ENCODE measurements around the gene SLC18B1. TPM values are rescaled to one million over a fixed set of nuclear protein-coding genes. Genes with fewer than 3 reads are reported as not detected.
A peak's percentile ranks its signal among the peaks of the same experiment; 100 is the strongest.

The SLC18B1 gene
- total and polyA plus RNA-seq, 2 of the 13 experiments (the other 11 are each of a cell fraction or from before 2014, with no cell fraction given): 11.4 to 13.8 TPM

DNA sequence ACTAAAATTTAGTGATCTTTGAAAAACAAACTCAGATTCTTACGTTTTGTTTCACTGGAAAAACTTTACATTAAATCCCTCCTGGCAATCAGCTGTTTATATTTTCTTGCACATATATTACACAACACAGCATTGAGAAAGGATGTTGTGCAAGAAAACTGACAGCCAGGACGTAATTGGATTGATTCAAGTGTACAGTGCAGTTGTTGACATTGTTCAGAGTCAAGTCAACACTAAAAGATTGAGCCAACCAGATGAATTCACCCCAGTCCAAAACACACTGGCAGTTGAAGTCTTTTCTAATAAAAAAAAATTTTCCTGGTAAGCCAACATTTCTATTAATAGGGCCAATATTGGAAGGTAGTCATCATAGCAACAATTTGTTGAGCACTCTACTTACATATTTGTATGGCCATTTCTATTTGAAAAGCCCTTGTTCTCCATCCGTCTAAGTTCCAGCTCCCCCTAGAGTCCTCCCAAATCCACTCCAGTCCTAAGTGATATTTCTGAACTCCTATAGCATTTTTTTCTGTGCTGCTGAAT lies 63.7 kb downstream of the SLC18B1 start (continued):
- TF ChIP-seq ZKSCAN5 (CRISPR knock-in tag; IDR thresholded peaks at IDR 0.05): no peak
- no peak for TF ChIP-seq ZNF446 (CRISPR knock-in tag; IDR thresholded peaks at IDR 0.05)
- peak; percentile 99; the same call in 1 of the 2 replicates for TF ChIP-seq ZBTB20 (CRISPR knock-in tag; IDR thresholded peaks at IDR 0.05; ENCODE audit: borderline replicate concordance, low read depth)
- TF ChIP-seq MATR3 (CRISPR knock-in tag; IDR thresholded peaks at IDR 0.05): no peak
- TF ChIP-seq RCOR2 (CRISPR knock-in tag; IDR thresholded peaks at IDR 0.05): peak; percentile 94
- peak; percentile 78; the same call in 1 of the 2 replicates for TF ChIP-seq ZFP36L1 (CRISPR knock-in tag; IDR thresholded peaks at IDR 0.05)
- TF ChIP-seq KLF9 (CRISPR knock-in tag; IDR thresholded peaks at IDR 0.05; ENCODE audit: low read depth): no peak
- TF ChIP-seq TOE1 (CRISPR knock-in tag; IDR thresholded peaks at IDR 0.05): no peak; the same call in 1 of the 2 replicates
- TF ChIP-seq NR2F6 (IDR thresholded peaks at IDR 0.05): peak; percentile 65
- TF ChIP-seq NR2F6 (CRISPR knock-in tag; IDR thresholded peaks at IDR 0.05): peak; percentile 74
- no peak for TF ChIP-seq ZIK1 (CRISPR knock-in tag; IDR thresholded peaks at IDR 0.05; ENCODE audit: borderline replicate concordance, low read depth)
- TF ChIP-seq NCOR1 (IDR thresholded peaks at IDR 0.05; ENCODE audit: borderline replicate concordance, low read length): peak; percentile 82; the same call in 1 of the 2 replicates
- no peak for TF ChIP-seq HNRNPK (IDR thresholded peaks at IDR 0.05; ENCODE audit: low read depth, low read length, poor library complexity, severe bottlenecking)
- TF ChIP-seq MTF2 (CRISPR knock-in tag; IDR thresholded peaks at IDR 0.05; ENCODE audit: borderline replicate concordance): no peak
- TF ChIP-seq TAF15 (IDR thresholded peaks at IDR 0.05; ENCODE audit: low read depth, low read length, poor library complexity, severe bottlenecking): no peak
- peak; percentile 98 for TF ChIP-seq SMAD3 (CRISPR knock-in tag; IDR thresholded peaks at IDR 0.05)
- no peak for TF ChIP-seq ZNF496 (CRISPR knock-in tag; IDR thresholded peaks at IDR 0.05; ENCODE audit: insufficient replicate concordance)
- TF ChIP-seq SKI (IDR thresholded peaks at IDR 0.05; ENCODE audit: partially characterized antibody): peak; percentile 63
- 0 out of 2 replicates have a peak, but pooled peaks have one; percentile 13 for TF ChIP-seq GATA4 (IDR thresholded peaks at IDR 0.05; ENCODE audit: borderline replicate concordance, low read depth)
- no peak for TF ChIP-seq ZNF589 (CRISPR knock-in tag; conservative IDR thresholded peaks at IDR 0.05)
- TF ChIP-seq ZNF329 (CRISPR knock-in tag; IDR thresholded peaks at IDR 0.05; ENCODE audit: low read depth): no peak
- TF ChIP-seq ZNF317 (CRISPR knock-in tag; IDR thresholded peaks at IDR 0.05): peak; percentile 86; the same call in 1 of the 2 replicates
- peak; percentile 83 for TF ChIP-seq RARG (CRISPR knock-in tag; IDR thresholded peaks at IDR 0.05; ENCODE audit: low read depth)
- no peak for TF ChIP-seq ZNF678 (CRISPR knock-in tag; IDR thresholded peaks at IDR 0.05)
- peak; percentile 73; the same call in 1 of the 2 replicates for TF ChIP-seq MBD4 (IDR thresholded peaks at IDR 0.05; ENCODE audit: borderline replicate concordance, low read length)
- TF ChIP-seq MTA3 (CRISPR knock-in tag; IDR thresholded peaks at IDR 0.05): no peak
- TF ChIP-seq ZFP82 (CRISPR knock-in tag; IDR thresholded peaks at IDR 0.05; ENCODE audit: borderline replicate concordance): no peak
- peak; percentile 36; the same call in 1 of the 2 replicates for TF ChIP-seq NFYC (CRISPR knock-in tag; IDR thresholded peaks at IDR 0.05)
- TF ChIP-seq KAT8 (CRISPR knock-in tag; IDR thresholded peaks at IDR 0.05): peak; percentile 80; the same call in 1 of the 2 replicates
- TF ChIP-seq POLR2AphosphoS2 (IDR thresholded peaks at IDR 0.05; ENCODE audit: low read depth, low read length): no peak
- TF ChIP-seq ZNF850 (CRISPR knock-in tag; conservative IDR thresholded peaks at IDR 0.05): no peak
- TF ChIP-seq PATZ1 (CRISPR knock-in tag; IDR thresholded peaks at IDR 0.05): no peak

All from HepG2 (cell line).